ENCODE measurements around the gene RANGAP1. TPM values are rescaled to one million over a fixed set of nuclear protein-coding genes. Genes with fewer than 3 reads are reported as not detected.

RANGAP1 gene
- polyA plus RNA-seq, 2 of the 4 experiments (the other 2 are of a cell fraction) = 44.9 to 75.1 TPM

DNA sequence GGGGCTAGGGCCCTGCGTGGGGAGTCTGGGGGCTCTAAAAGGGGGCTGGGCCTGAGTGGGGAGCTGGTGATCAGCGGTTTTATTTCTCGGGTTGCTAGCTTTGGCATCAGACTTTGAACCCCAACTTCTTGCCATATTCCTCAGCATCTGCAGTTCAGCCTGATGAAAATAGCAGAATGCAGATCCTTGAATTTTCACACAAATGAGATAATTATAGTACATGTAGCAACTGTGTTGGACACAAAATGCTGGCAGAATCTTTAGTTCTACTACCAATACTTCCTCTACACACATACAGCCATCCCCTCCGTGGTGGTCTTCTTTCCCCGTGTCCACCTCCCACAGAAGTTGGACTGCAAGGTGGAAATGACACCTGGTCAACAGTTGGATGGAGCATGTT is 16.8 kb upstream of the RANGAP1 start:
- H3K4me3 ChIP-seq = peak overlapping the region; percentile 98
- POLR2A ChIA-PET = no interaction called here
- H3K9me3 ChIP-seq = no peaks in the 10 kb centered on the region
- TF ChIP-seq POLR2AphosphoS2 (conservative IDR thresholded peaks at IDR 0.05; ENCODE audit: low read length) (no peak), HOXB13 (CRISPR knock-in tag; IDR thresholded peaks at IDR 0.05; ENCODE audit: low read depth) (no peak), SREBF2 (IDR thresholded peaks at IDR 0.05) (no peak), EHMT2 (IDR thresholded peaks at IDR 0.05; ENCODE audit: low read depth) (no peak), SMC3 (IDR thresholded peaks at IDR 0.05) (no peak), FOSB (CRISPR knock-in tag; IDR thresholded peaks at IDR 0.05) (no peak), NFE2L2 (conservative IDR thresholded peaks at IDR 0.05; ENCODE audit: low read length) (no peak)
- TF ChIP-seq, protein P1, sequence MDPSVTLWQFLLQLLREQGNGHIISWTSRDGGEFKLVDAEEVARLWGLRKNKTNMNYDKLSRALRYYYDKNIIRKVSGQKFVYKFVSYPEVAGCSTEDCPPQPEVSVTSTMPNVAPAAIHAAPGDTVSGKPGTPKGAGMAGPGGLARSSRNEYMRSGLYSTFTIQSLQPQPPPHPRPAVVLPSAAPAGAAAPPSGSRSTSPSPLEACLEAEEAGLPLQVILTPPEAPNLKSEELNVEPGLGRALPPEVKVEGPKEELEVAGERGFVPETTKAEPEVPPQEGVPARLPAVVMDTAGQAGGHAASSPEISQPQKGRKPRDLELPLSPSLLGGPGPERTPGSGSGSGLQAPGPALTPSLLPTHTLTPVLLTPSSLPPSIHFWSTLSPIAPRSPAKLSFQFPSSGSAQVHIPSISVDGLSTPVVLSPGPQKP (IDR thresholded peaks at IDR 0.05; ENCODE audit: low read depth, low read length) = no peak
- peak overlapping the region; percentile 98 for H3K27ac ChIP-seq
- CTCF ChIA-PET = interaction anchor here (1.8 to 2.3 kb wide), 2 partner anchors 13 to 17 kb away, joined by 6 to 7 read pairs; partner anchors contain the start of gene RANGAP1
- 27% methylated on average over 4 of the region's 5 CpGs for WGBS (ENCODE audit: missing lambda C conversion rate)
- FAIRE-seq (no peak), DNase-seq (ENCODE audit: low read depth in 1 of 2, low spot score in 1 of 2) (no peak), ATAC-seq (no peak)
- H3K4me2 ChIP-seq = peak overlapping the region; percentile 84
- H3K4me1 ChIP-seq = peaks cover 20% of the 10 kb centered on the region

DNA sequence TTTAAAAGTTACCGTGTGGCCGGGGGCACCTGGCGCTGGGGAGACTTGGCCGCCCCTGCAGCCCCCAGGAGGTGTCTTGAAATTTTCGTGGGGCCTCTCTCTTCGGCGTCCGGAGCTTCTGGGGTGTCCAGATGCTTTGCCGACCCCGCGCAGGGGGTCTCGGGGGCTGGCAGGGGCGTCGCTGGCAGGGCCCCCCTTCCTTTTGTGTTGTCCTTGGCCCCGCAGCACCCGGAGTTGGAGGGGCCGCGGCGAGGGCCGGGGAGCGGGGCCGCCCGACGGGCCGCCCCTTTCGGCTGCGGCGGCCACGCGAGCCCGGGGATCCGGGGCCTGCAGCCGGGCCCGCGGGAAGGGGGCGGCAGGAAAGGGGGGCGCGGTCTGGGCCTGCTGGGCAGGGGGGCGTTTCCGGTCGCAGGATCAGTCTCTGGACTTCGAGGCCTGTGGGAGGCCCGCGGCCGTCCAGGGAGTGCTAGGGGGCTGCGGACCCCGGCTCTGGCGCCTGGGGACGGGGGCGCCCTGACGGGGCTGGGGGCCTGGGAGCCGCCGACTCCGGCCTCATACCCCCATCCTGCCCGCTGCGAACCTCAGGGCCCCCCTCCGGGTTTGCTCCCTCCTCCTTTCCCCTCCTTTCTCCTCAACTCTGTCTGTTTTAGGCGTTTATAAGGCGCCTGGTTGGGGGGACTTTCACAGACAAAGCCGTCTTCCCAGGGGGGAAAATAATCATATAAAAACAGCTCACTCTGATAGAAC is 16.2 kb upstream of the RANGAP1 start:
- Histone ChIP-seq H3K4me3 (peak overlapping the region; percentile 98), H3K4me2 (peak overlapping the region; percentile 84), H3K27ac (peak overlapping the region; percentile 98), H3K9me3 (no peaks in the 10 kb centered on the region), H3K4me1 (peaks cover 20% of the 10 kb centered on the region)
- ATAC-seq (no peak), FAIRE-seq (no peak), DNase-seq (ENCODE audit: low read depth in 1 of 2, low spot score in 1 of 2) (no peak)
- POLR2A ChIA-PET = interaction anchor here (1.1 to 1.6 kb wide), 4 partner anchors 14 to 351 kb away, joined by 4 to 11 read pairs (median 4); partner anchors contain the start of genes RANGAP1 and TEF
- 18% methylated on average over 2 of the region's 60 CpGs for WGBS (ENCODE audit: missing lambda C conversion rate)
- TF ChIP-seq POLR2AphosphoS2 (conservative IDR thresholded peaks at IDR 0.05; ENCODE audit: low read length) (no peak), CBX8 (IDR thresholded peaks at IDR 0.05) (peak; percentile 52; the same call in 1 of the 2 replicates)
- CTCF ChIA-PET = interaction anchor here (1.0 to 2.3 kb wide), 10 partner anchors 9 to 156 kb away, joined by 3 to 7 read pairs (median 4); partner anchors contain the start of gene RANGAP1

DNA sequence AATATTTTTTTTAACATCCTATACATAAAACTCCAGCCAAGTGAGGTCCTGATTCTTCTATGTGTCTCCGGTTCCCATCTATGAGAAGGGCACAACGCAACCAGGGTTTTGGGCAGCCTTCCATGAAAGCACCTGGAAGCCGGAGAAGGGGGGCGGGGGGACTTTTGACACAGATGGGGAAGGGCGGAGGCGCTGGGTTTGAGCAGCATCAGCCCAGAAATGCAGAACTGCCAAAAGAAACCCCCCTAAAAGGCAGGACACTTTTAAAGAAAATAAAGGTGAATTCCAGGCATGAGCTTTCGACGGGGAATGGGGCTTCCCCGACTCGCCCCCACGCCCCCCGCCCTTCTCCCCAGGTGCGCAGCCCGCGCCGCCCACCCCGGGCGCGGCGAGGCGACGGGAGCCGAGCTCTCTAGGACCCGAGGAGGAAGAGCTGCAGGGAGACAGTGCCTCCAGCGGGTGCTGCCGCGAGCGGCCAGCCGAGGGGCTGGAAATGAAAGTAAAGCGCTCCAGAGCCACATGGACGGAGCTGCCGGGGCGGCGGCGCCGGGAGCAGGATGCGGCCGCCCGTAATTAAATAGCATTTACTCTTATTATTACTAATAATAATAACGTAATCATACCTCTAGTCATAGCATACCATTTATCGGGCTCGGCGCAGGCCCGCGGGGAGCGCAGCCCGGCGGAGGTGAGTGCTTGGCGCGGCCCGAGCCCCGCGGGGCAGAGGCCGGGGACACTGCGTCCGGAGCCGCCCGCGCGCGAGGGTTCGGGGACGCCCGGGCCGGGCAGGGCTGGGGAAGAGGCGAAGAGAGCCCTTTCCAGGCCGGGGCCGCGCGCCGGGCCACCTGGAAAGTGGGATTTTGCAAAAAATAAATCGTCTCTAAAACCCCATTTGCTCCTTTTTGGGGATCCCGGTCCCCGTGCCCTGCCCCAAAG is 15.4 kb upstream of the RANGAP1 start, which contains the start of gene ZC3H7B:
Gene ZC3H7B (plus strand): TSS at position 441 of the 936 bp plus-strand sequence. CDS start 19,136 bp downstream, outside the sequence.
- POLR2A ChIA-PET = interaction anchor here (1.1 to 1.6 kb wide), 4 partner anchors 13 to 350 kb away, joined by 4 to 11 read pairs (median 4); partner anchors contain the start of genes RANGAP1 and TEF
- no peak for FAIRE-seq
- 3% methylated on average over 41 of the region's 74 CpGs for WGBS (ENCODE audit: missing lambda C conversion rate)
- CTCF ChIA-PET = interaction anchor here (0.6 to 2.3 kb wide), 12 partner anchors 9 to 155 kb away, joined by 3 to 7 read pairs (median 4); partner anchors contain the start of gene RANGAP1
- Histone ChIP-seq H3K27ac (peak within 1 kb of the TSS; percentile 98), H3K4me1 (peaks cover 20% of the 10 kb centered on the region), H3K4me2 (peak within 1 kb of the TSS; percentile 84), H3K4me3 (peak within 1 kb of the TSS; percentile 98), H3K9me3 (no peaks in the 10 kb centered on the region)
- DNase-seq (ENCODE audit: low read depth in 1 of 2, low spot score in 1 of 2) = peak; percentile 69 to 92
- ATAC-seq = peak; percentile 98 to 99
- peak; percentile 39 to 54; a peak in 4 of 5 replicates for TF ChIP-seq RAD21 (conservative IDR thresholded peaks at IDR 0.05 in 1 of 2, IDR thresholded peaks at IDR 0.05 in 1 of 2)
- no peak for TF ChIP-seq KDM1A (IDR thresholded peaks at IDR 0.05; ENCODE audit: low read depth)
- TF ChIP-seq HEYL (CRISPR knock-in tag; IDR thresholded peaks at IDR 0.05) = no peak
- TF ChIP-seq, protein P2, sequence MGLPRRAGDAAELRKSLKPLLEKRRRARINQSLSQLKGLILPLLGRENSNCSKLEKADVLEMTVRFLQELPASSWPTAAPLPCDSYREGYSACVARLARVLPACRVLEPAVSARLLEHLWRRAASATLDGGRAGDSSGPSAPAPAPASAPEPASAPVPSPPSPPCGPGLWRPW (IDR thresholded peaks at IDR 0.05) = no peak
- TF ChIP-seq, protein P1 (IDR thresholded peaks at IDR 0.05; ENCODE audit: low read depth, low read length) = no peak
- no peak for TF ChIP-seq FOXS1 (CRISPR knock-in tag; IDR thresholded peaks at IDR 0.05)
- TF ChIP-seq HDAC2 (IDR thresholded peaks at IDR 0.05) = no peak
- TF ChIP-seq, protein P3, sequence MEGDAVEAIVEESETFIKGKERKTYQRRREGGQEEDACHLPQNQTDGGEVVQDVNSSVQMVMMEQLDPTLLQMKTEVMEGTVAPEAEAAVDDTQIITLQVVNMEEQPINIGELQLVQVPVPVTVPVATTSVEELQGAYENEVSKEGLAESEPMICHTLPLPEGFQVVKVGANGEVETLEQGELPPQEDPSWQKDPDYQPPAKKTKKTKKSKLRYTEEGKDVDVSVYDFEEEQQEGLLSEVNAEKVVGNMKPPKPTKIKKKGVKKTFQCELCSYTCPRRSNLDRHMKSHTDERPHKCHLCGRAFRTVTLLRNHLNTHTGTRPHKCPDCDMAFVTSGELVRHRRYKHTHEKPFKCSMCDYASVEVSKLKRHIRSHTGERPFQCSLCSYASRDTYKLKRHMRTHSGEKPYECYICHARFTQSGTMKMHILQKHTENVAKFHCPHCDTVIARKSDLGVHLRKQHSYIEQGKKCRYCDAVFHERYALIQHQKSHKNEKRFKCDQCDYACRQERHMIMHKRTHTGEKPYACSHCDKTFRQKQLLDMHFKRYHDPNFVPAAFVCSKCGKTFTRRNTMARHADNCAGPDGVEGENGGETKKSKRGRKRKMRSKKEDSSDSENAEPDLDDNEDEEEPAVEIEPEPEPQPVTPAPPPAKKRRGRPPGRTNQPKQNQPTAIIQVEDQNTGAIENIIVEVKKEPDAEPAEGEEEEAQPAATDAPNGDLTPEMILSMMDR (IDR thresholded peaks at IDR 0.05) = peak; percentile 32; the same call in 2 of the 3 replicates
- TF ChIP-seq JUN (IDR thresholded peaks at IDR 0.05) = peak in 1 of 2 experiments; percentile 38; a peak in 1 of 5 replicates
- TF ChIP-seq, protein P4, sequence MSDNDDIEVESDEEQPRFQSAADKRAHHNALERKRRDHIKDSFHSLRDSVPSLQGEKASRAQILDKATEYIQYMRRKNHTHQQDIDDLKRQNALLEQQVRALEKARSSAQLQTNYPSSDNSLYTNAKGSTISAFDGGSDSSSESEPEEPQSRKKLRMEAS (IDR thresholded peaks at IDR 0.05) = peak; percentile 65
- TF ChIP-seq EP300 (IDR thresholded peaks at IDR 0.05) = no peak
- TF ChIP-seq EHF (CRISPR knock-in tag; IDR thresholded peaks at IDR 0.05) = no peak
- TF ChIP-seq ZC3H11A (IDR thresholded peaks at IDR 0.05) = no peak
- no peak for TF ChIP-seq SREBF2 (IDR thresholded peaks at IDR 0.05)
- TF ChIP-seq CBX8 (IDR thresholded peaks at IDR 0.05) = no peak
- peak; percentile 71; the same call in 1 of the 2 replicates for TF ChIP-seq PHF8 (IDR thresholded peaks at IDR 0.05; ENCODE audit: borderline replicate concordance, low read depth)
- TF ChIP-seq, protein P5, sequence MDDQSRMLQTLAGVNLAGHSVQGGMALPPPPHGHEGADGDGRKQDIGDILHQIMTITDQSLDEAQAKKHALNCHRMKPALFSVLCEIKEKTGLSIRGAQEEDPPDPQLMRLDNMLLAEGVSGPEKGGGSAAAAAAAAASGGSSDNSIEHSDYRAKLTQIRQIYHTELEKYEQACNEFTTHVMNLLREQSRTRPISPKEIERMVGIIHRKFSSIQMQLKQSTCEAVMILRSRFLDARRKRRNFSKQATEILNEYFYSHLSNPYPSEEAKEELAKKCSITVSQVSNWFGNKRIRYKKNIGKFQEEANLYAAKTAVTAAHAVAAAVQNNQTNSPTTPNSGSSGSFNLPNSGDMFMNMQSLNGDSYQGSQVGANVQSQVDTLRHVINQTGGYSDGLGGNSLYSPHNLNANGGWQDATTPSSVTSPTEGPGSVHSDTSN (IDR thresholded peaks at IDR 0.05) = no peak
- TF ChIP-seq CHD2 (IDR thresholded peaks at IDR 0.05; ENCODE audit: low read length, partially characterized antibody) = no peak
